ENCODE measurements around the gene SORBS2.

The SORBS2 gene

GRCh38 chr4:185549095-185549639 is 262.8 kb downstream of the SORBS2 start:
- Mint-ChIP-seq H3K9me3 (no peaks in the 10 kb centered on the region), H3K27ac (no peak overlapping the region), H3K27me3 (no peaks in the 10 kb centered on the region), H3K36me3 (no peaks in the 10 kb centered on the region), H3K4me1 (no peaks in the 10 kb centered on the region), H3K4me3 (no peak overlapping the region)
- no peak for ATAC-seq

DNA sequence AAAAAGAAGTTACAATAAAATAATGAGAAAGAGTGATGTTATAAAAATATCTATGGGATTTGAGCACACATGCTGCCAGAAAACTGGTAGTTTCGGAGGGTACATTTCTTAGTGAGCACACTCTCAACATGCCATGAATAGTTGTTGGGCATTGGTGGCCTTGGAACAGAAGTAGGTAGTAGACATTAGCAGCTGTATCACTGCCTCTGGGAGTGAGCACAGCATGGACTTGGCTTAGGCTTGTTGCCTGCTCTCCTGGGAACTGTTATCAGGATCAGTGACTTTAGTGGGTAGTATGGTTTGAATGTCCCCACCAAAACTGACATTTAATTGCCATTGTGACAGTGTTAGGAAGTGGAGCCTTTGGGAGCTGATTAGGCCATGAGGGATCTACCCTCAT is 263.4 kb downstream of the SORBS2 start:
- no peak overlapping the region for H3K4me3 Mint-ChIP-seq
- no peak overlapping the region for H3K27ac Mint-ChIP-seq
- no peak for ATAC-seq
- no peaks in the 10 kb centered on the region for H3K4me1 Mint-ChIP-seq
- no peaks in the 10 kb centered on the region for H3K27me3 Mint-ChIP-seq
- no peaks in the 10 kb centered on the region for H3K36me3 Mint-ChIP-seq
- no peaks in the 10 kb centered on the region for H3K9me3 Mint-ChIP-seq

- Mint-ChIP-seq H3K4me1 (no peaks in the 10 kb centered on the region), H3K27ac (no peak overlapping the region), H3K27me3 (no peaks in the 10 kb centered on the region), H3K9me3 (no peaks in the 10 kb centered on the region), H3K4me3 (no peak overlapping the region), H3K36me3 (no peaks in the 10 kb centered on the region)
- ATAC-seq, result no peak
Measured at GRCh38 chr4:185546335-185546734, 265.7 kb downstream of the SORBS2 start.

DNA sequence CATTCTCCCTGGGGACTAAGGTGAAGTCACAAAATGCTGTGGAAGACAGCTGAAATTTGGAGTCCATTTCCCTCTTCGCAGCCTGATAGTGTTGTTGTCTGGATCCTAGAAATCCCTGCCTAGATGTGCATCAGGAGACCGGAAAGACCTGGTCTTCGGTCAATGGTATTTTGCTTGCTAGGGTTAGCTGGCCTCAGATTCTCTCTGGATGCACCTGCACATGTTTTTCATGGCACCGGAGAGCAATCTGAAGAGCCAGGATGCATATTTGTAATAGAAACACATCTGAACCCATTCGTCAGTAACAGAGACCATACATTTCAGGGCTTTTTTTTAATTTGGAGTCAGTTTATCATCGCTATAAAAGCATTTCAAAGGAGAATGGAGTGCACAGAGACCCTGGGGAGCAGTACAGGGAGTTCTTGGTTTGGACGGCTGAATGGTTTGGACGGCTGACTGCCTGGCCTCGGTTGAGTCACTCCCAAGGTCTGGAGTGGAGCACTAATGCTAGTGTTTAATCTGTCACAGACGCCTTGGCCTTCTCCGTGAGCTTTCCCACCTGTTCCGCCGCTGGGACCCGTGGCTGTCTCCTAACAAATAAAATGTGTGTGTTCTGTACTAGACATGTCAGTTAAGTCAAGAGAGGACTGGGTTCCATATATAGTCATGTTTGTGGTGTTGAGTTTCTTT is 269.2 kb downstream of the SORBS2 start:
- ATAC-seq, result no peak
- Mint-ChIP-seq H3K4me3 (no peak overlapping the region), H3K9me3 (no peaks in the 10 kb centered on the region), H3K27ac (no peak overlapping the region), H3K36me3 (no peaks in the 10 kb centered on the region), H3K4me1 (no peaks in the 10 kb centered on the region), H3K27me3 (no peaks in the 10 kb centered on the region)

GRCh38 chr4:185541251-185541727 is 270.7 kb downstream of the SORBS2 start:
- H3K27me3 Mint-ChIP-seq, result no peaks in the 10 kb centered on the region

DNA sequence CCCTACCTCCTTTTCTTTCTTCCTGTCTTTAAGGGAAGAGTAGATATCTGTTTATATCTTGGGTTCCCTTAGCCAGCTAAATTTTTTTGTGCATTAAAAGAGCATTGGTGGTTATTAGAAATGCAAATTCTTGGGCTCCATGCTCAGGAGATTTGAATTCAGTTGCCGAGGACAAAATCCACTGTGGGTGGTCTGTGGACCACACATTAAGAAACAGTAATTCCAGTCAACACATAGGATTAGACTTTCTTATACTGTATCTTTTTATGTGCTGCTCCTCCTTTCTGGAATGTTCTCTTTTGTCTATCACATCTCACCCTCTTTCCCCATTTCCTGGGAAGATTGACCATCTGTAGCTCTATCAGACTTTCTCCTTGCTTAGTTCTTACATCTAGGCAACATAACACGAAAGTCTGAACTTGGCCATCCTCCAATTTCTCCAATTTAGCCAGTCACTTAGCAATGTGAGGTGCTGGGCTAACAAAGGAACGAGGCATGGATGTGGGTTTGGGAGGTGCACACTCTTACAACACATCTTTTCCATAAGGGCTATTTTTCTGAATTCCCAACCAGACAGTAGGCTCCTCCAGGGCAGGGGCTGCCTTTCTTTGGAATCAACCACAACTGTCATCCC is 271.4 kb downstream of the SORBS2 start:
- no peaks in the 10 kb centered on the region for H3K9me3 Mint-ChIP-seq
- H3K27me3 Mint-ChIP-seq, result no peaks in the 10 kb centered on the region
- no peak overlapping the region for H3K4me3 Mint-ChIP-seq
- H3K4me1 Mint-ChIP-seq, result no peaks in the 10 kb centered on the region
- no peaks in the 10 kb centered on the region for H3K36me3 Mint-ChIP-seq
- no peak for ATAC-seq
- H3K27ac Mint-ChIP-seq, result no peak overlapping the region

More at GRCh38 chr4:185541251-185541727, 270.7 kb downstream of the SORBS2 start:
- H3K4me1 Mint-ChIP-seq, result no peaks in the 10 kb centered on the region
- no peaks in the 10 kb centered on the region for H3K9me3 Mint-ChIP-seq
- no peak overlapping the region for H3K27ac Mint-ChIP-seq
- H3K4me3 Mint-ChIP-seq, result no peak overlapping the region
- no peak for ATAC-seq
- no peaks in the 10 kb centered on the region for H3K36me3 Mint-ChIP-seq

DNA sequence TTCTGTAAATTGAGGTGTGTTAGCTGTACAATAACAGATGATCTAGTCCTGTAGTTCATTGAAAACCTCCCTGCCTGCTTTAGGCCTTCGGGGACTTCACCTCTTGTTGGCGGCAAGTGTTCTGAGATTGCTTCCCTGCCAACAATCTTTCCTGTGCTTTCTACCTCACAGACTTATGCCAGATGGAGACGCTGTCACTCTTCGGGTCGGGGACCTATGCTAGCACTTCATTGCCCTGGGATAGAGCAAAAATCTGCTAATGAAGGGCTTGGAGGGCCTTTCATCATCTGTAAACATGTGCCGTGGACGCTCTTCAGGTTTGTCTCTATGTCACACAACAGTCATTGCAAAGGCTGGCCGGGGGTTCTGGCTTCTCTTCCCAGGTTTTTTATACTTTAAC is 272.0 kb downstream of the SORBS2 start:
- Mint-ChIP-seq H3K36me3 (no peaks in the 10 kb centered on the region), H3K4me3 (no peak overlapping the region), H3K4me1 (no peaks in the 10 kb centered on the region), H3K27me3 (no peaks in the 10 kb centered on the region), H3K9me3 (no peaks in the 10 kb centered on the region), H3K27ac (no peak overlapping the region)
- ATAC-seq, result no peak

DNA sequence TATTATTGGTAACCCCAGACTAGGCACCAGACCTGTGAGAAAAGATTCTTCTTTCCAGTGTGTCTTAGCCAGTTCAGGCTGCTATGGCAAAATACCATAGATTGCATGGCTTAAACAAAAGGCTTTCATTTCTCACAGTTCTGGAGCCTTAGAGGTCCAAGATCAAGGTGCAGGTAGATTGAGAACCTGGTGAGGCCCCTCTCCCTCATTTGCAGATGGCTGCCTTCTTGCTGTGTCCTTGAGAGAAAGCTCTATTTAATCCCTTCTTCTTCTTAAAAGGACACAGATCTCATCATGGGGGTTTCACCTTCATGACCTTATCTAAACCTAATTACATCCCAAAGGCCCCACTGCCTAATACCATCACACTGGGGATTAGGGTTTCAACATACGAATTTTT is 273.2 kb downstream of the SORBS2 start:
- ATAC-seq, result no peak
- no peaks in the 10 kb centered on the region for H3K27me3 Mint-ChIP-seq
- no peaks in the 10 kb centered on the region for H3K36me3 Mint-ChIP-seq
- H3K4me3 Mint-ChIP-seq, result no peak overlapping the region
- H3K4me1 Mint-ChIP-seq, result no peaks in the 10 kb centered on the region
- no peaks in the 10 kb centered on the region for H3K9me3 Mint-ChIP-seq
- H3K27ac Mint-ChIP-seq, result no peak overlapping the region

DNA sequence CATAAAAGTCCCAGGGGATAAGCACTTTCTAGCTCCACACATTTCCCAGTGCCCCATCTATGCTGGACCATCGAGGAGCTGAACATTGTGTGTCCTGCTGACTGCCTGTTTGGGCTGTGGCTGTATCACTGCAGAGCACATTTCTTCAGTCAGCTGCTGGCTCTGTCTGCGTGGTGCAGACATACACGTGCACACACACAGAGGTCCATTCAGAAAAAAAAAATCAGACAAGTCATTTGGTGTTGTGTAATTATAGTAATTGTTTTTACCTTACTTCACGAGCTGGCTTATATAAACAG is 275.6 kb downstream of the SORBS2 start:
- Mint-ChIP-seq H3K4me1 (no peaks in the 10 kb centered on the region), H3K4me3 (no peak overlapping the region), H3K27ac (no peak overlapping the region), H3K9me3 (no peaks in the 10 kb centered on the region), H3K27me3 (peaks cover 12% of the 10 kb centered on the region), H3K36me3 (no peaks in the 10 kb centered on the region)
- ATAC-seq, result no peak

DNA sequence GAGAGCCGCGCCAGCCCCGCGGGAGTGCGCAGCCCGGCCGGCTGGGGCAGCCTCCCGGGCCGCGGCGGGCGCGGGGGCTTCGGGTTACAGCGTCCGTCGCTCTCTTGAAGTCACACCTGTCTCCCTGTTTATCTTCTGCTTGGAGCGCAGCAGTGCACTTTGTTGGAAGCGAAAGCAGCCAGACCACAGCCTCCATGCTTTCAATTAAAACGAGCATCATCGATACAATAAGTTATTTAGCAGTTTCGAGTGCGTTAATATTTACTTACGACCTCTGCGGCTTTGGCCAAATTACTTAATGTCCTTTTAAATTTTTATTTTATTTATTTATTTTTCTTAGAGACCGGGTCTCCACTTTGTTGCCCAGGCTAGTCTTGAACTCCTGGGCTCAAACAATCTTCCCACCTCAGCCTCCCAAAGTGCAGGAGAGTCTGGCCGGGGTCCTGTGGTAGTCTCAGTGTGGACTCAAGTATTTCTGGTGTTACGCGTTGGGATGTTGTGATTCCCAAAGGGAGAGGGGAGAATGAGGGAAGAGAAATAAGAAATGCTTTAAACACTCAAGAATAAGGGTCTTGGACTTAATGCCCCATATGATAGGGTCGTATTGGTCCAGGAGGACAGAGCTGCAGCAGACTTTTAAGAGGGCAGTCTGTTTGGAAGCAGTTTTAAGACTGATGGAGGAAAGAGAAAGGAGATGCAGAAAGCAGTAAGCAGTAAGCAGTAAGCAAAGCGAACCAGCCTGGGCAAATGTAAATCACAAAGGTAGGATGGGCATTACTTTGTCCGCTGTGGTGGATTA is 276.2 kb downstream of the SORBS2 start:
- Mint-ChIP-seq H3K4me1 (no peaks in the 10 kb centered on the region), H3K4me3 (peak overlapping the region; percentile 15), H3K27me3 (peaks cover 12% of the 10 kb centered on the region), H3K36me3 (no peaks in the 10 kb centered on the region), H3K27ac (no peak overlapping the region), H3K9me3 (no peaks in the 10 kb centered on the region)
- ATAC-seq, result no peak

Data from stimulated activated memory B cell treated with anti-CD40 and anti-IgM and Interleukin-4, amounts not matched to agents 10 μg/mL and 1 μg/mL and 100 μg/mL, for 72 hours (primary cell).